Measurements from ENCODE around the gene PDE9A. TPM values are rescaled to one million over a fixed set of nuclear protein-coding genes. Genes with fewer than 3 reads are reported as not detected.

PDE9A gene
- polyA plus RNA-seq, 1 experiment = 0.14 TPM

DNA sequence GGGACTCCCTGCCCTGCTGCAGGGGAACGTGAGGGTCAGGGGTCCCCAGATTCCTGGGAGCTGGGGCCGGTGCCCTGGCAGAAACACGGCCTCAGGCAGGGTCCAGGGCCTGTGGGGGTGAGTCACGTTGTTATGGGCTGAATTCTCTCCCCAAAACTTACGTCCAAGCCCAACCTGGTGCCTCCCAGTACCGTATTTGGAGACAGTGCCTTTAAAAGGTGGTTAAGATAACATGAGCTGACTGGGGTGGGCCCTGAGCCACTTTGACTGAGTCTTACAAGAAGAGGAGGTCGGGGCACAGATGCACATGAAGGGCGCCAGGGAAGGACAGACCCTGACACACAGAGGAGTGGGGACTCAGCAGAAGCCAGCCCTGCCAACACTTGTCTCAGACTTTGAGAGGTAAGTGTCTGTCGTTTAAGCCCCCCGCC is 126.0 kb downstream of the PDE9A start:
- no peaks in the 10 kb centered on the region; the same call in 1 of the 2 replicates for H3K9me3 ChIP-seq (ENCODE audit: control insufficient read depth, insufficient read depth, low read length)
- DNase-seq (ENCODE audit: low read depth, low spot score) = no peak
- TF ChIP-seq, protein P1, sequence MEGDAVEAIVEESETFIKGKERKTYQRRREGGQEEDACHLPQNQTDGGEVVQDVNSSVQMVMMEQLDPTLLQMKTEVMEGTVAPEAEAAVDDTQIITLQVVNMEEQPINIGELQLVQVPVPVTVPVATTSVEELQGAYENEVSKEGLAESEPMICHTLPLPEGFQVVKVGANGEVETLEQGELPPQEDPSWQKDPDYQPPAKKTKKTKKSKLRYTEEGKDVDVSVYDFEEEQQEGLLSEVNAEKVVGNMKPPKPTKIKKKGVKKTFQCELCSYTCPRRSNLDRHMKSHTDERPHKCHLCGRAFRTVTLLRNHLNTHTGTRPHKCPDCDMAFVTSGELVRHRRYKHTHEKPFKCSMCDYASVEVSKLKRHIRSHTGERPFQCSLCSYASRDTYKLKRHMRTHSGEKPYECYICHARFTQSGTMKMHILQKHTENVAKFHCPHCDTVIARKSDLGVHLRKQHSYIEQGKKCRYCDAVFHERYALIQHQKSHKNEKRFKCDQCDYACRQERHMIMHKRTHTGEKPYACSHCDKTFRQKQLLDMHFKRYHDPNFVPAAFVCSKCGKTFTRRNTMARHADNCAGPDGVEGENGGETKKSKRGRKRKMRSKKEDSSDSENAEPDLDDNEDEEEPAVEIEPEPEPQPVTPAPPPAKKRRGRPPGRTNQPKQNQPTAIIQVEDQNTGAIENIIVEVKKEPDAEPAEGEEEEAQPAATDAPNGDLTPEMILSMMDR (IDR thresholded peaks at IDR 0.05; ENCODE audit: low read depth, low read length) = no peak
- H3K27ac ChIP-seq (ENCODE audit: low read depth, low read length) = no peak overlapping the region
- peaks cover 33% of the 10 kb centered on the region for H3K27me3 ChIP-seq (ENCODE audit: control insufficient read depth, insufficient read depth, low read length)
- CTCF ChIA-PET = no interaction called here
- POLR2A ChIA-PET = no interaction called here
- H3K4me3 ChIP-seq (ENCODE audit: low read depth, low read length) = no peak overlapping the region

DNA sequence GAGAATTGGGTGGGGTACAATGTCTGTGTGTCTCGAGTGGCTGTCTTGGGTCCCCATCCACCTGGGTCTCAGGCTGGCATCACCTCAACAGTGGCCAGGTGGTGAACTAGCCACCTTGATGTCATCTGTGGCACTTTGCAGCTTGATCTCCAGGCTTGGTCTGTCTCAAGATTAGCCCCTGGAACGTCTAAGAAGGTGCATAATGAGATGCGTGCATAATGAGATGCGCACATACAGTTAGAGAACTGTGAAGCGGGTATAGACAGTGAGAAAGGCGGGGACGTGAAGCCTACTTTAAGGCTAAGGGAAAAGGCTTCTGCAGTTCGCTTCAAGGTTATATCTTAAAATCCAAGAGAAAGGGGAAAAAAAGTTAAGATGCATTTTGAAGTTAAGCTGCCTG is 127.2 kb downstream of the PDE9A start:
- Histone ChIP-seq H3K27me3 (ENCODE audit: control insufficient read depth, insufficient read depth, low read length) (peaks cover 33% of the 10 kb centered on the region), H3K4me3 (ENCODE audit: low read depth, low read length) (no peak overlapping the region), H3K27ac (ENCODE audit: low read depth, low read length) (no peak overlapping the region), H3K9me3 (ENCODE audit: control insufficient read depth, insufficient read depth, low read length) (no peaks in the 10 kb centered on the region; the same call in 1 of the 2 replicates)
- TF ChIP-seq, protein P1 (IDR thresholded peaks at IDR 0.05; ENCODE audit: low read depth, low read length) = no peak
- ChIA-PET CTCF (no interaction called here), POLR2A (no interaction called here)
- no peak for DNase-seq (ENCODE audit: low read depth, low spot score)

DNA sequence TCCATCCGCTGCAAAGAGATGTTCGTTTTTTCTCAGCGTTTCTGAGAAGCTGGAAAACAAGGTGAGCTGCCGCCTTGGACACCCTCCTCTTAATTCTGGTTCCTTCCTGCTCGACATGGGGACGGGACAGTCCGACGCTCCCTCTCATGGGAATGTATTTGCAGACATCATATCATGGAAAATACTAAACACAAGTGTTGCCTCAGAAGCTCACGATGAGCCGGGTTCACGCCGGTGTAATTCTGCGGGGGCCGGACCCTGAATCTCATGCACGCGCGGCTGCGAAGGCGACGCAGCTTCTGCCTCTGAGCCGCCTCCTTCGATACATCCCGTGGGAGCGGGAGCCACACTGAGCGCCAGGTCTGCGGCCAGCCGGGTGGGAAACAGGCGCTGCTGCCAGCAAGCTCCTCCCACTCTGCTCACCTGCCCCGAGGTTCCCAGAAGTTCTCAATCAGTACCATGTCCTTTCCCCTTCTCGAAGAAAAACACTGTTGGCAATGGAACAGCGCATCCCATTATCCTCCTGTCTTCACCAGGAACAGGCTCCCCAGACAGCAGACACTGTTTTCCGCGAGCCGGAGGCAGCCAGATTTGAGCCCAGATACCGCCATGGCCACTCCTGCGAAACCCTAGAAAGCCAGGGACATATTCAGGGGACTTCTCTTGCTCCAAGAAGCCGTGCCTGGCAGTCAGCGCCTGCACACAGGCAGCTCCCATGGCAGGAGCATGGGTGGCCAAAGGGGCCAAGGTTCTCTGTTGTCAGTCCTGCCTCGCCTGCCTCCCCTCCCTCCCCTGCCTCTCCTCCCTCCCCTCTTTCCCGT is 127.9 kb downstream of the PDE9A start:
- DNase-seq (ENCODE audit: low read depth, low spot score) = no peak
- Histone ChIP-seq H3K27ac (ENCODE audit: low read depth, low read length) (no peak overlapping the region), H3K9me3 (ENCODE audit: control insufficient read depth, insufficient read depth, low read length) (no peaks in the 10 kb centered on the region; the same call in 1 of the 2 replicates), H3K27me3 (ENCODE audit: control insufficient read depth, insufficient read depth, low read length) (peaks cover 34% of the 10 kb centered on the region), H3K4me3 (ENCODE audit: low read depth, low read length) (no peak overlapping the region)
- ChIA-PET CTCF (no interaction called here), POLR2A (no interaction called here)
- TF ChIP-seq, protein P1 (IDR thresholded peaks at IDR 0.05; ENCODE audit: low read depth, low read length) = no peak

DNA sequence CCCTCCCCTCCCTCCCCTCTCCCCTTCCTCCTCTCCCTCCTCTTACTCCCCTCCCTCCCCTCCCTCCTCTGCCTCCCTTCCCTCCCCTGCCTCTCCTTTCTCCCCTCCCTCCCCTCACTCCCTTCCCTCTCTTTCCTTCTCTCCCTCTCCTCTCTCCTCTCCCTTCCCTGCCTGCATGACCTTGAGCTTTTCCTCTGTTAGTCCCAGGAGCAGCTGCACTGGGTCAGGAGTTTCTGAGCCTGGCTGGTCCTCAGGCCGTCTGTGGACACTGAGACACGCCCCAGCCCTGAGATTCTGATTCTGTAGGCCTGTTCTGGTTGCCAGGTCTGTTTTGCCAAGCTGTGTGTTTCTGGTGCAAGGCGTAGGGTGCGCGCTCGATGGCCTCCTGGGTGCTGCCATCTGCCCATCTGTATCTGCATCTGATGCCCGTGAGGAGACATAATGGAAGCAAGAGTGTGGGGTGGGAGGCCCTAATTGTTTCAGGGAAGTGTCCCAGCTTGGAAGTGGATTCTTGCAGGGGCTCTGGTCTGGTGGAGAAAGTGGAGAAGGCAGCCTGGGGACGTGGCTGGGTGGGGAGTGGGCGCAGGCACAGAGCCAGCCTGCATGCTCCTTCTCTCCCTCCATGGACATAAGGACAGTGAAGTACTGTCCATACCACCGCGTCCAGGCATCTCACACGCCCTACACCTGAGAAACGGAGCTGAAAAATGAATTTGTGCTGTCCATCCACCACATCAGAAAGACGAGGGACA is 128.7 kb downstream of the PDE9A start:
- DNase-seq (ENCODE audit: low read depth, low spot score) = no peak
- Histone ChIP-seq H3K27me3 (ENCODE audit: control insufficient read depth, insufficient read depth, low read length) (peaks cover 36% of the 10 kb centered on the region), H3K9me3 (ENCODE audit: control insufficient read depth, insufficient read depth, low read length) (no peaks in the 10 kb centered on the region; the same call in 1 of the 2 replicates), H3K27ac (ENCODE audit: low read depth, low read length) (no peak overlapping the region), H3K4me3 (ENCODE audit: low read depth, low read length) (no peak overlapping the region)
- CTCF ChIA-PET = no interaction called here
- POLR2A ChIA-PET = no interaction called here
- TF ChIP-seq, protein P1 (IDR thresholded peaks at IDR 0.05; ENCODE audit: low read depth, low read length) = no peak

DNA sequence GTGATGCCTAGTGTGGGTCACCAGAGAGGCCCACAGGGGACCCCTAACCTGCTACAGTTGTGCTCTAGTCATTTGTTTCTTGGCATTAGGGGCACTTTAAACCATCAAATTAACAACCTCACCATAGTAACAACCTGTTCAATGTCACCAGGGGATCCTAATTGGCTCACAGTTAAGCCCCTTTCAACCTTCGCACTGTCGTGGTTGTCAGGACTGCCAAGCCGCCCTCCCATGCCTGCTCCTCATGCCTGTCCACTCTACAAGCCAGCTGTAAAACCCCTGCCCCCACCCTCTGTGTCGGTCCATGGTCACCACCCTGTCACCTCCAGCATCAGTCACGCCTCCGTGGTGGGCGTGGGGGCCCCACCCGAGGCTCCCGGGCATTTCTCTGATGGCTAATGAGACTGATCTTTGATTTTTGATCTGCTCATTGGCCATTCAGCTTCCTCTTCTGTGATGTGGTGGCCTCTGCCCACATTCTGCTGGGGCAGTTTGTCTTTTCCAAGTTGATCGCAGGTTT is 129.4 kb downstream of the PDE9A start:
- TF ChIP-seq, protein P1 (IDR thresholded peaks at IDR 0.05; ENCODE audit: low read depth, low read length) = no peak
- no peak for DNase-seq (ENCODE audit: low read depth, low spot score)
- ChIA-PET POLR2A (no interaction called here), CTCF (no interaction called here)
- Histone ChIP-seq H3K4me3 (ENCODE audit: low read depth, low read length) (no peak overlapping the region), H3K27me3 (ENCODE audit: control insufficient read depth, insufficient read depth, low read length) (peaks cover 33% of the 10 kb centered on the region), H3K27ac (ENCODE audit: low read depth, low read length) (no peak overlapping the region), H3K9me3 (ENCODE audit: control insufficient read depth, insufficient read depth, low read length) (no peaks in the 10 kb centered on the region; the same call in 1 of the 2 replicates)
